ENCODE data around the gene CRY1. TPM values are rescaled to one million over a fixed set of nuclear protein-coding genes. Genes with fewer than 3 reads are reported as not detected.

The CRY1 gene
- total and polyA plus RNA-seq, 9 of the 15 experiments (the other 6 are each of a cell fraction or from before 2014, with no cell fraction given) = 8.7 to 33.3 (median 25.2) TPM

DNA sequence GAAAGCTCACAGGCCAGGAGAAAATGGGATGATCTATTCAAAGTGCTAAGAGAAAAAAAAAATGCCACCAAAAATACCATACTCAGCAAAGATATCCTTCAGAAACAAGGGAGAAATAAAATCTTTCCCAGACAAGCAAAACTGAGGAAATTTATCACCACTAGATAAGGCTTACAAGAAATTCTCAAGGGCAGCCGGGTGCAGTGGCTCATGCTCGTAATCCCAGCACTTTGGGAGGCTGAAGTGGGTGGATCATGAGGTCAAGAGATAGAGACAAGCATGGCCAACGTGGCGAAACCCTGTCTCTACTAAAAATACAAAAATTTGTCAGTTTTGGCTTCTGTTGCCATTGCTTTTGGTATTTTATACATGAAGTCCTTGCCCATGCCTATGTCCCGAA is 48.2 kb downstream of the CRY1 start:
- in situ Hi-C loops (cut with MboI) = no loop called here
- POLR2A ChIA-PET = interaction anchor here (2.6 kb wide), 1 partner anchor 15 kb away, joined by 6 read pairs; no protein-coding TSS in a partner anchor
- no peak for FAIRE-seq

DNA sequence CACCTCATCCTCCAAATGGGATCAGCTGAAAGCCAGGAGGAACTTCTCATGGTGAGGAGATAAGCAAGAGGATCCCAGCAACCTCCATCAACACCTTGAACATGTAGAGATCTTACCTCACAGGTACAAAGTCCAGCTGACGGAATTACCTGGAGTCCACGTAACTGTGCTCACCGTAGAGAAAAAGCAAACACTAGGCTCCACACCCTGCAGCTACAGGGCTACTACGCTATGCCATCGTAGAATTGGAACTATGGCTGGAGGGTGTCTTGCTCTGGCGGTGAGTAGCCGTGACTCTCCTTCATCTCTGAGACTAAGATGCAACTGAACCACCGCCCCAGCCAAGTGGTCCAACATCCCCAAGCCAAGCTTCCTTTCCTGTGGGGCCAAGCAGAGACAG is 50.5 kb downstream of the CRY1 start:
- ATAC-seq (no peak), FAIRE-seq (no peak), DNase-seq (ENCODE audit: extremely low read depth in 1 of 4, low spot score in 3 of 4) (no peak)
- in situ Hi-C loops (cut with MboI) = no loop called here
- 85% methylated on average over 8 of the region's 8 CpGs for WGBS (ENCODE audit: insufficient coverage, low coverage, missing lambda C conversion rate)
- ChIA-PET POLR2A (interaction anchor here (0.7 to 2.6 kb wide), 5 partner anchors 10 to 68 kb away, joined by 3 to 6 read pairs (median 4); partner anchors contain the start of gene CRY1), CTCF (ENCODE audit: low intra/inter-chr PET ratio) (no interaction called here)
- H3K79me2 ChIP-seq (ENCODE audit: control insufficient read depth, insufficient read depth, low read length) = peaks cover 6% of the 10 kb centered on the region; the same call in 1 of the 3 replicates
- H3K9me1 ChIP-seq (ENCODE audit: control insufficient read depth, insufficient read depth, low read length) = no peaks in the 10 kb centered on the region
- H3K9me3 ChIP-seq (replicated peaks; ENCODE audit: control insufficient read depth, insufficient read depth, low read depth, low read length) = no peaks in the 10 kb centered on the region
- H3K4me2 ChIP-seq (ENCODE audit: insufficient read depth, low read length) = no peak overlapping the region
- H3K36me3 ChIP-seq (ENCODE audit: control insufficient read depth, insufficient read depth, low read length) = no peaks in the 10 kb centered on the region
- intact Hi-C loops (cut with micrococcal nuclease) = no loop called here
- no peaks in the 10 kb centered on the region for H4K20me1 ChIP-seq (replicated peaks; ENCODE audit: control insufficient read depth, insufficient read depth, low read length)
- TF ChIP-seq HMG20A (CRISPR knock-in tag; conservative IDR thresholded peaks at IDR 0.05) (no peak), ZNF232 (CRISPR knock-in tag; IDR thresholded peaks at IDR 0.05) (no peak), ZFPM2 (CRISPR knock-in tag; IDR thresholded peaks at IDR 0.05) (no peak), HDAC3 (IDR thresholded peaks at IDR 0.05; ENCODE audit: borderline replicate concordance, partially characterized antibody) (no peak), IFI16 (CRISPR knock-in tag; IDR thresholded peaks at IDR 0.05) (no peak)
- TF ChIP-seq, protein P1, sequence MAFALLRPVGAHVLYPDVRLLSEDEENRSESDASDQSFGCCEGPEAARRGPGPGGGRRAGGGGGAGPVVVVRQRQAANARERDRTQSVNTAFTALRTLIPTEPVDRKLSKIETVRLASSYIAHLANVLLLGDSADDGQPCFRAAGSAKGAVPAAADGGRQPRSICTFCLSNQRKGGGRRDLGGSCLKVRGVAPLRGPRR (CRISPR knock-in tag; IDR thresholded peaks at IDR 0.05) = no peak
- H3K4me1 ChIP-seq (replicated peaks in 1 of 2; ENCODE audit: control insufficient read depth in 2 of 2, insufficient read depth in 2 of 2, low read length in 2 of 2) = no peaks in the 10 kb centered on the region
- H3K27ac ChIP-seq (ENCODE audit: extremely low read depth, low read depth, low read length) = no peak overlapping the region
- H3K9ac ChIP-seq (ENCODE audit: insufficient read depth in 1 of 2, low read depth in 2 of 2, low read length in 2 of 2) = no peak overlapping the region
- H2AFZ ChIP-seq (ENCODE audit: low read depth, low read length) = no peak overlapping the region
- H3K27me3 ChIP-seq (ENCODE audit: control insufficient read depth in 2 of 2, insufficient read depth in 2 of 2, low read length in 2 of 2) = no peaks in the 10 kb centered on the region
- BruUV-seq (replicated peaks) = no TSS peak
- no peak overlapping the region for H3K4me3 ChIP-seq

More for the DNA sequence above, 48.2 kb downstream of the CRY1 start:
- Histone ChIP-seq H3K4me1 (replicated peaks in 1 of 2; ENCODE audit: control insufficient read depth in 2 of 2, insufficient read depth in 2 of 2, low read length in 2 of 2) (no peaks in the 10 kb centered on the region), H3K4me2 (ENCODE audit: insufficient read depth, low read length) (no peak overlapping the region), H3K36me3 (ENCODE audit: control insufficient read depth, insufficient read depth, low read length) (no peaks in the 10 kb centered on the region), H3K79me2 (ENCODE audit: control insufficient read depth, insufficient read depth, low read length) (peaks cover 2% of the 10 kb centered on the region; the same call in 1 of the 3 replicates), H3K9me1 (ENCODE audit: control insufficient read depth, insufficient read depth, low read length) (no peaks in the 10 kb centered on the region), H3K27me3 (ENCODE audit: control insufficient read depth in 2 of 2, insufficient read depth in 2 of 2, low read length in 2 of 2) (no peaks in the 10 kb centered on the region), H3K27ac (ENCODE audit: extremely low read depth, low read depth, low read length) (no peak overlapping the region), H3K9me3 (replicated peaks; ENCODE audit: control insufficient read depth, insufficient read depth, low read depth, low read length) (no peaks in the 10 kb centered on the region), H2AFZ (ENCODE audit: low read depth, low read length) (no peak overlapping the region), H4K20me1 (replicated peaks; ENCODE audit: control insufficient read depth, insufficient read depth, low read length) (no peaks in the 10 kb centered on the region), H3K9ac (ENCODE audit: insufficient read depth in 1 of 2, low read depth in 2 of 2, low read length in 2 of 2) (no peak overlapping the region), H3K4me3 (no peak overlapping the region)
- no peak for ATAC-seq
- DNase-seq (ENCODE audit: extremely low read depth in 1 of 4, low spot score in 3 of 4) = peak in 1 of 4 experiments; percentile 17
- CTCF ChIA-PET (ENCODE audit: low intra/inter-chr PET ratio) = no interaction called here
- BruUV-seq (replicated peaks) = no TSS peak
- WGBS (ENCODE audit: insufficient coverage, low coverage, missing lambda C conversion rate) = 24% methylated on average over 5 of the region's 5 CpGs
- TF ChIP-seq, protein P2, sequence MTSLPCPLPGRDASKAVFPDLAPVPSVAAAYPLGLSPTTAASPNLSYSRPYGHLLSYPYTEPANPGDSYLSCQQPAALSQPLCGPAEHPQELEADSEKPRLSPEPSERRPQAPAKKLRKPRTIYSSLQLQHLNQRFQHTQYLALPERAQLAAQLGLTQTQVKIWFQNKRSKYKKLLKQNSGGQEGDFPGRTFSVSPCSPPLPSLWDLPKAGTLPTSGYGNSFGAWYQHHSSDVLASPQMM (CRISPR knock-in tag; IDR thresholded peaks at IDR 0.05) = no peak
- TF ChIP-seq BRF1 (IDR thresholded peaks at IDR 0.05; ENCODE audit: borderline replicate concordance, extremely low read depth, insufficient read length) (no peak), ZNF830 (CRISPR knock-in tag; IDR thresholded peaks at IDR 0.05) (no peak), C11orf30 (IDR thresholded peaks at IDR 0.05; ENCODE audit: low read depth) (peak; percentile 48; the same call in 1 of the 2 replicates), ZNF316 (IDR thresholded peaks at IDR 0.05) (peak; percentile 84), CREBBP (IDR thresholded peaks at IDR 0.05; ENCODE audit: low read depth, low read length) (no peak)
- intact Hi-C loops (cut with micrococcal nuclease) = no loop called here

All from K562 (cell line).